ENCODE data around the gene KLHDC1.
"Not testable (repeated sequence)": the region's sequence is repeated elsewhere in the genome, so short reads cannot be mapped to it uniquely, and the experiment has no call there.

Gene KLHDC1

DNA sequence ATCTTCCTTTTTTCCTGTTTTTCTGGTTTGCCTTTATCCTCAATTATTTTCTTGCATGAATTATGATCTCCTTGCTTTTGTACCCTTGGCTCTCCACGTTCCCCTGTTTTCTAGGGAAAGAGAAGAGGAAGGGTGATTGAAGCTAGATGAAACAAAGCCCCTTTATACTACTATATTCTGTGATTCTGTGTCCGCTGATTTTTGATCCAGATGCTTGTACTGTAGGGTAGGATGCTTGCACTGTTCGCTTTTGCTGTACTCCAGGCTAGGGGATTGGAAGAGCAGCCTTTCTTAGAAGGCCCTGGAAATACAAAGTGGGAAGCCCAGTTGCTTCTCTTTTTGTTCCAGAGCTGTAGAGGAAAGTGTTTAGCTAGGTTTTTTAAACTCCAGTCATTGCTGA, 40.0 kb downstream of the KLHDC1 start:
- DNase-seq: no peak

DNA sequence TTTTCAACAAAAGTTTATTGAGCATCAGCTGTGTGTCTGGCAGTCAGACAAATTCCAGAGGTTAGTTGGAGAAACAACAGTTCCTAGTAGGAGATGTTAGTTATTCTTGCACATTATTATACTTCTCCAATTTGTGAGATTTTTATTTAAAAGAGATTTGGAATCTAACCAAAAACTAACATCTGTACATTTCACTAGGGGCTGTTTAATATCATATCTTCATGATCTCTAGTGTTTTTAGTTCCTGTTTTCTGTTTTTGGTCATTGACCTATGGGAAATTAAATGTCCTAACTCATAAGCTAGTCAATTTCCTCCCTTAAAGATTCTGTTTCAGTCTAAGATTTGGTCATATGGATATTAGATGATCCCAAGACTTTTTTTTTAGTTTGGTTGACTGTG, 40.9 kb downstream of the KLHDC1 start:
- no peak for DNase-seq

DNA sequence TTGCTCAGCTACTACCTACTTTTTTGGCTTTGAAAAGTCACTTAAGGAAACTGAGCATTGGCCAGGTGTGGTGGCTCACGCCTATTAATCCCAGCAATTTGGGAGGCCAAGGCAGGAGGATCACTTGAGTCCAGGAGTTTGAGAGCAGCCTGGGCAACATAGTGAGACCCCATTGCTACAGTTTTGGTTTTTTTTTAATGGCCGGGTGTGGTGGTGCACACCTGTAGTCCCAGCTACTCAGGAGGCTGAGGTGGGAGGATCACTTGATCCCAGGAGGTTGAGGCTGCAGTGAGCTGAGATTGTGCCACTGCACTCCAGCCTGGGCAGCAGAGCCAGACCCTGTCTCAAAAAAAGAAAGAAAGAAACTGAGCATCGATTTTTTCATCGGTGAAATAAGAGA, 42.7 kb downstream of the KLHDC1 start:
- DNase-seq: not testable (repeated sequence)

DNA sequence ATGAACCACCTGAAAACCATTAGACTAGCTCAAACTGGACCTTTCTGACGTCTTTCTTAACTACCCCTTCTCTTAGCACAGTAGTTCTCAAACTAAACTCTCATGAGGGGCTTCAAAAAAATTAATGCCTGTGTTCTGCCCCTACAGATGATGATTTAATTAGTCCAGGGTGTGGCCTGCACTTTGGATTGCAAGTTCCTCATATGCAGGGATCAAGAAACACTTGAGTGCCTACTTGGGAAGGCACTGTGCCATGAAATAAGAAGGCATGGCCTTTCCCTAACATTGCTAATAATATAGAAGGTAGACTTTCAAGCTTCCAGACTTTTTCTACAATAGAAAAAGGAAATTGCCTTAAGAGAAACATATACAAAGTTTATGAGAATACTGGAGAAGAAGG, 52.3 kb downstream of the KLHDC1 start:
- DNase-seq: no peak

DNA sequence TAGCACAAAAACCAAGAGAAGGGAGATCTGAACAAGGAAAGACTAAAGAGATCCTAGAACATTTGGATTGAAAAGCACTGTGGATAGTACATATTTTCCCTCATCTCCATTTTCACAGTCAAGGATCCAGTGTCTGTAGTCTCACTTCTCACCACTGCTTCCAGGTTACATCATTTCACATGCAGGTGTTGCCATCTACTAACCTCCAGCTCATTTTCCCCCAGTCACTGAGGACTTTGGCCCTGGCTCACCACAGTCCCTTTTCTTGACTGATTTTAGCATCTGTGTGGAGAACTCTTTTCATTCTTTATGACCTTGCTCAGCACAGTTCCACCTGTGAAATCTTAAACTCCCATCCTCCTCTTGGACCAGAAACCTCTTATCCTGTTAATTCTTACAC, 53.6 kb downstream of the KLHDC1 start:
- not testable (repeated sequence) for DNase-seq

DNA sequence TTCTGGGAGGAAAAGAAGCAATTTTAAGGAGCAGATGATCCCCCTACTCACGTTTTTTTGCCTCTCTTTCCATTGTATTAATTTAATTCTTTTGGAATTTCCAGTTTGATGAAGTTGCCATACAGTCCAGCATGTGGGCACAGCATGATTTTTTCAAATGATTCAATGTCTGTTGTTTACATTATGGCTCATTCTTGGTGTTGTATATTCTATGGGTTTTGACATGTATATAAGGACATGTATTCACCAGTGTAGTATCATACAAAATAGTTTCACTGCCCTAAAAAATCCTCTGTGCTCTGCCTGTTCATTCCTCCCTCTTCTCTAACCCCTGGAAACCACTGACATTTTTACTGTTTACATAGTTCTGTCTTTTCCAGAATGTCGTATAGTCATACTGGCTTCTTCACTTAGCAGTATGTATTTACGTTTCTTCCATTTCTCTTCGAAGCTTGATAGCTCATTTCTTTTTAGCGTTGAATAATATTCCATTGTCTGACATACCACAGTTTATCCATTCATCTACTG, 61.7 kb downstream of the KLHDC1 start:
- no peak for DNase-seq

DNA sequence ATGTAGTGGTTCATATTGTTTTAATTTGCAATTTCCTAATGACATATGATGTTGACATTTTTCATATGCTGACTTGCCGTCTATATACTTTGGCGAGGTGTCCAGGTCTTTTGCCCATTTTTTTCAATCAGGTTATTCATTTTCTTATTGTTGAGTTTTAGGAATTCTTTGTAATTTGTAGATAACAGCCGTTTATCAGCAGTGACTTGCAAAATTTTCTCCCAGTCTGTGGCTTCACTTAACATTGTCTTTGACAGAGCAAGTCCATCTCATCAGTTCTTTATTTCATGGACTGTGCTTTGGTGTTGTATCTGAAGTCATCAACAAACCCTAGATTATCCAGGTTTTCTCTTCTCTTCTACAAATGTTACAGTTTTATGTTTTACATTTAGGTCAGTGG, 62.5 kb downstream of the KLHDC1 start:
- DNase-seq: no peak

DNA sequence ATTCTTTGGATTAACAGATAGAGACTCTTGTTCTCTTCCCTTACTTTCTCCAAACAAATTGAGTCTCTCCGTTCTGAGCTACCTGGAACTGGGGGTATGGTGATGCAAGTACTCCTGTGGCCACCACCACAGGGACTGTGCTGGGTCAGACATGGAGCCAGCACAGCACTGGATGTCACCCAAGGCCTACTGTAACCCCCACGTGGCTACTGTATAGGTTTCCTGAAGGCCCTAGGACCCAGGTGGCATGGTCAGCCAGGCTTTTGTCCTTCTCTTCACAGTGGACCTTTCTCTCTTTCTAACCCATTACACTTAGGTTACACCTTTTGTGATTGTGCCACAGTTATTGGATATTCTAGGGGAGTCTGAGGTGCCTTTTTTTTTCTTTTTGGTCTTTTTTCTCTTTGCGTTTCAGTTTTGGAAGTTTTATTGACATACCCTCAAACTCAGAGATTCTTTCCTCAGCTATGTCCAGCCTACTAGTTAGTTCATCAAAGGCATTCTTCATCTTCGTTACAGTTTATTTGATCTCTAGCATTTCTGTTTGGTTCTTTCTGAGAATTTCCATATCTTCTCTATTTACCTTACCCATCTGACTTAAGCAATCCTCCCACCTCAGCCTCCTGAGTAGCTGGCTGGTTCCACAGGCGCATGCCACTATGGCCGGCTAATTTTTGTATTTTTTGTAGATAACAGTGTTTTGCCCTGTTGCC, 69.1 kb downstream of the KLHDC1 start:
- DNase-seq: no peak

DNA sequence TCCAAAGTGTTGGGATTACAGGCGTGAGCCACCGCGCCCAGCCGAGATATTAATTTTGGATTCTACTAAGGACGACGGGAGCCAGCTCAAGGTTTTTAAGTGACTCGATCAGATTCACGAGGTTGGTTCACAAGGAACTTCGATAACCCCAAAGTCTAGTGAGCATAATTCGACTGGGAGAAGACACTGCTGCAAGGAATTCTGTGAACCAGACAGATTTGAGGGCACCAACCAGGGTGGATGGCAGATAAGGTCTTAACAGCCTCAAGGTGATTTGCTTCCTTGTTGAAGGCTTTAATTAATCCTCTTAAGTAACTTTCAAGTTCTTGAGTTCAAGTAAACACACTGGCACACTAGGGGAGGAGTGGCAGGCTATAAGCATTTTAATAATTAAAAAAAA, 73.9 kb downstream of the KLHDC1 start:
- DNase-seq: no peak

DNA sequence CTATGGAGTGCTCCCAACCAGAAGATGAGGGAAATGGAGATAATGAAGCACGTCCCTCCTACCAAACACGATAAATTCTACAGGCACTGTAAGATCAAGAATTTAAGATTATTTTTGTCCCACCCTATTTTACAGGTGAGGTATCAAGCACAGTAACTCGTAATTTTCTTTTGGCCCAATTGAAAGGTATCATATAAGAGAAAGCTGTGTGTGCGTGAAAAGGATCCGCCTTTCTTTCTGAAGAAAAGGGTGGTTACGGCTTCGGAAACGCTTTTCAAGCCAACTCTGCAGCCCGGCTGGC, 74.3 kb downstream of the KLHDC1 start:
- DNase-seq: no peak

DNA sequence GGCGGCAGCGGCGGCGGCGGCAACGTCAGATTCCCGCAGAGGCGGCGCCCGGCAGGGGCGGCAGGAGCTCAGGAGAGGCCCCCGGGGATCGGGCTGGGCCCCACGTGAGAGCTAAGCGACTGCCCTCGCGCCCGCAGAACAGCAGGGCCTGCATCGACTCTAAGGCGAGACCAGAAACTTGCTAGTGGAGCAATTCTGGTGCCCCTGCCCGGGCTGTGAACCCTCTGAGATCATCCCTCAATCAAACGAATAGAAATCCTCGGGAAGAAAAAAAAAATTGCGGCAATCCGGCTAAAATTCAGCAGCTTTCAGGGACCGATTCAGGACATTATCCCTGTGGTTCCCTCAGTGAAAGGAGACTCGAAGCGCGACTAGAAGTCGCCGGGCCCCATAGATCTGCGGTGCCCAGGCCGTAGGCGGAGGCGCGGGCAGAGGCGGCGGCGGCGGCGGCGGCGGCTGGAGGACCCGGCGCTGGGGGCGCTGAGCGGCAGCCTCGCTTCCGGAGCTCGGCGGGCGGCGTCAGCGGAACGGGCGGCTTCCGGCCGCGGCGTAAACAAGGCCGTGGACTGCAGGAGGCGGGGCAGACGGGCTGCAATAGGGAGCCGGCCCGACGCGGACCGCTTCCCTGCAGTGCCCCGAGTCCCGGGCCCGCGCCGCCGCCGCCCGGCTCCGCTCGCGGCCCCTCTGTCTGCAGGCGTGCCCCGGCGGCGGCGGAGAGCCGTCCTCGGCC, 74.8 kb downstream of the KLHDC1 start, which contains the start of gene KLHDC2:
KLHDC2 (plus strand) TSS at position 583 of the 730 bp plus-strand sequence. CDS start 316 bp downstream, outside the sequence.
- DNase-seq: peak; percentile 90

DNA sequence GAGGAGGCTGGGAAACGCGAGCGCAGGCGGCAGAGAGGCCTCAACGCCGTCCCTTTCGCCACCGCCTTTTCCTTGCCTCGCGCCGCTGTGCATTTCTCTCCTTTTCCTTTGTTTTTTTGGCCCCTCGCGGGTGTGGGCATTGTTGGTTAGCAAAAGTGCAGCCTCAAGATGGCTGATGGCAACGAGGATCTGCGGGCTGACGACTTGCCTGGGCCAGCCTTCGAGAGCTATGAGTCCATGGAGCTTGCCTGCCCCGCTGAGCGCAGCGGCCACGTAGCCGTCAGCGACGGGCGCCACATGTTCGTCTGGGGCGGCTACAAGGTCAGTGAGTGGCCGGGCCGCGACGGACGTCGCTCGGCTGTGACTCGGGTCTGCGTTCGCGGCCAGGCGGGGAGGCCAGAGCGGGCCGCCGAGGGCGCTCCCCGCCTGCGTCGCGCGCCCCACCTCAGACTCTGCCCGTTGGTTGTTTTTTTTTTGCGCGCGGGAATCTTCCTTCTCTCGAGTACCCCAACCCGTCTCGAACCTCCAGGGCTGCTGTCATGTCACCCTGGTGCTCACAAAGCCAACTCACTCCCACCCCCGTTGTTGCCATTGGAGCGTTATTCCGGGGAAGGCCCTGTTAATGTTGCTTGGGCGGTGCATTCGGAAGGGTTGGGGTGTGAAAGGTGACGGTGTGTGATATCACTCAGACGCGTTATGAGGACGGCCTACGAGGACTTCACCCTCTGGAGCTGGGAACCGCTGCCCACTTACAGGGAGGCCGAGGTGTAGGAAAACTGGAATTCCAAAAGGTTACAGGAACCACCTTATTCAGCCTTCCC, 75.6 kb downstream of the KLHDC1 start:
- DNase-seq: peak; percentile 77

DNA sequence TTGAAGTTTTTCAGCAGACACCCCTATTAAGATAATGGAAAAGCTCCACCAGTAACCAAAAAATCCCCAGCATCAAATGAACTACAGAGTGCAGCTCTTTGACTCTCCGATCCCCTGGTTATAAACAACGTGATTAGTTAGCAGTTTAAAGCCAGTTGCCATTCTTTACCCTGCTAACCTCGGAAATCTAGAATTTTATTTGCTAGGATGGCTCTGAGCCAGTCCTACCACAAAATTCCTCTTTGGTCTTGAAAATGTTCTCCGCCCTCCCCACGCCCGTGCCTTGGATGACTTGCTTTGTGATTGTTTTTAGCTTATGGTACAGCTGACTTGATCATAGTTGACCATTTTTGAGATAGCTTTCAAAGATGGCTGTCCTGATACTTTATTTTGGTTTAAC, 76.3 kb downstream of the KLHDC1 start:
- no peak for DNase-seq

DNA sequence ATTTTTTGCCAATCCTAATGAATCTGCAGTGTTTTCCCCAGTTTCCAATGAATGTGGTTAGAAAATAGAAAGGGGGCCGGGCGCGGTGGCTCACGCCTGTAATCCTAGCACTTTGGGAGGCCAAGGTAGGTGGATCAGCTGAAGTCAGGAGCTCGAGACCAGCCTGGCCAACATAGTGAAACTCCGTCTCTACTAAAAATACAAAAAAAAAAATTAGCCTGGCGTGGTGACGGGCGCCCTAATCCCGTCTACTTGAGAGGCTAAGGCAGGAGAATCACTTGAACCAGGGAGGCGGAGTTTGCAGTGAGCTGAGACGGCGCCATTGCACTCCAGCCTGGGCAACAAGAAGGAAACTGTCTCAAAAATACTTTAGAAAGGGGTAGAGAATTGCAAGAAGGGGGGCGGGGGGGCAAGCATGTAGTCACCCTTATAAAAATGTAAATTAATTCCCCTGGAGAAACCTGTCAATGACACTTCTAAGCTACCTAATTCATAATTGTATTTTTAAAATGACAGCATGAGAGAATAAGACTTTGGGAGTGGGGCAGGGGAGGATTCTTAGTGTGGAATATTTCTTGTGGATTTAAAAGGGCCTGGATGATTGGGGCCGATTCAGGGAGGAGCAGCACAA, 76.8 kb downstream of the KLHDC1 start:
- no peak for DNase-seq

DNA sequence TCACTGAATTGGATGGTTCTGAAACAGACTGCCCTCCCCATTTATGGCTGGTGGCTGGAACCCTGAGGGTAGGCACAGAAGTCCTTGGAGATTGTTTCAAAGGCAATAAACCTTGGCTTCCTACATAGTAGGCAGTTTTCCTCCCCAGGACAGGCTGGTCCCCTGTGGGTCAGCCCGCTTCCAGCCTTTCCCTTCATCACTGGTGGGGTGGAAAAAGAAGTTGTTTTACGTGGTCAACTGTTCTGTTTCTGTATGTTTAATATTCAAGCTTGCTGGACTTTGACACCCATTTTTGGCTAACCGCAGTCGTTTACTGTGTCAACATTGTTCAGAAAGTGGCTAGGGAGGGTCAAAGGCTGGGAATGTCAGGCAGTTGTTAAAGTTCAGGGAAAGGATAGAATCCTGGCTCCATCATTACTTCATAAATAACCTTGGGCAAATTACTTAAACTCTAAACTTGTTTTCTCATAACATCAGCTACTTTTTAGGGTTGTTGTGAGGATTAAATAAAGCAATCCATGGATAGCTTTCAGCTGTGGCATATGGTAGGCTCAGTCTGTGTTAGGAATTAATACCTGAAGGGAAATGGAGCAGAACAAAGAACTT, 77.4 kb downstream of the KLHDC1 start:
- DNase-seq: no peak

DNA sequence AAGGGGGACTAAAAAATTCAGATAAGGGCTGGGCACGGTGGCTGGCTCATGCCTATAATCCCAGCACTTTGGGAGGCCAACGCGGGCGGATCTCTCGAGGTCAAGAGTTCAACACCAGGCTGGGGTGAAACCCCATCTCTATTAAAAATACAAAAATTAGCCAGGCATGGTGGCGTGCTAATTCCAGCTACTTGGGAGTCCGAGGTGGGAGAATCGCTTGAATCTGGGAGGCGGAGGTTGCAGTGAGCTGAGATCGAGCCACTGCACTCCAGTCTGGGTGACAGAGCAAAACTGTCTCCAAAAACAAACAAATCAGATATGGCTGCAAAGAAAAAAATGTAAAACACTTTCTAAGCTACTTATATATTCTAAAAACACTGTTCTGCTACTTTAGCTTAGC, 78.8 kb downstream of the KLHDC1 start:
- DNase-seq: not testable (repeated sequence)

DNA sequence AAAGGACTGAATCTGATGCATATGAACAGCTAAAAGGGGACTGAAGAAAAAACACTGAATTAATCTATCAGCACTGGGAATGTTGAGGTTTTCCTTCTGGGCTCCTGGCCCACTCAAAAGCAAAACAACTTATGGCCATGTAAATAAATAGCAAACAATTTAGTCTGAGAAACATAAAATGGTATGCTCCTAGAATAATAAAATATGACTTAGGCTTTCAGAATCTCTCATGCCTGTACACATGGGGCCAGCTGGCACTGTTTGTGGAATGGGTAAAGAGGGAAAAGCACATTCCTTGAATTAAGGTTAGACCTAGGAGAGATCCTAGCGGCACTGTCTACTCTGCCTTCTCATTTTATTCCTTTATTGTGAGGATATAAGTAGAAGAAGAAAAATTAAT, 81.2 kb downstream of the KLHDC1 start:
- DNase-seq: no peak

DNA sequence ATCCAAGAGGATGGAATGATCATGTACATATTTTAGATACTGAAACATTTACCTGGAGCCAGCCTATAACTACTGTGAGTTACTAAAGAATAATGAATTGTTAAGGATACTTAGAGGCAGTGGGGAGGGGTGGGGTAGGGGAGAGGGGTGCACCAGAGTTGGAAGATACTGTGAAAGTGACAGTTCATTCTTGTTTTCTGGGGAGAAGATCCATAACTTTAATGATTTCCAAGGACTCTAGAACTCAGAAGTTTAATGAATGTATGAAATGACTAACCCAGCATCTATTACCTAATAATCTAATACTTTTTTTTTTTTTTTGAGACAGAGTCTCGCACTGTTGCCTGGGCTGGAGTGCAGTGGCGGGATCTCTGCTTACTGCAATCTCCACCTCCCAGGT, 85.5 kb downstream of the KLHDC1 start:
- DNase-seq: no peak

DNA sequence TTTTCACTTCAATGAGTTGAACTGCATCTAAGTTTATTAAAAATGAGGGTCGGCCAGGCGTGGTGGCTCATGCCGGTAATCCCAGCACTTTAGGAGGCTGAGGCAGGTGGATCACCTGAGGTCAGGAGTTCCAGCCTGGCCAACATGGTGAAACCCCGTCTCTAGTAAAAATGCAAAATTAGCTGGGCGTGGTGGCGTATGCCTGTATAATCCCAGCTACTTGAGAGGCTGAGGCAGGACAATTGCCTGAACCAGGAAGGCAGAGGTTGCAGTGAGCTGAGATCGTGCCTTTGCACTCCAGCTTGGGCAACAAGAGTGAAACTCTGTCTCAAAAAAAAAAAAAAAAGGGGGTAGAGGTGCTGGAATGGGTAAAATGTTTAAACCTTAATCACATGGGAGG, 88.1 kb downstream of the KLHDC1 start:
- not testable (repeated sequence) for DNase-seq

DNA sequence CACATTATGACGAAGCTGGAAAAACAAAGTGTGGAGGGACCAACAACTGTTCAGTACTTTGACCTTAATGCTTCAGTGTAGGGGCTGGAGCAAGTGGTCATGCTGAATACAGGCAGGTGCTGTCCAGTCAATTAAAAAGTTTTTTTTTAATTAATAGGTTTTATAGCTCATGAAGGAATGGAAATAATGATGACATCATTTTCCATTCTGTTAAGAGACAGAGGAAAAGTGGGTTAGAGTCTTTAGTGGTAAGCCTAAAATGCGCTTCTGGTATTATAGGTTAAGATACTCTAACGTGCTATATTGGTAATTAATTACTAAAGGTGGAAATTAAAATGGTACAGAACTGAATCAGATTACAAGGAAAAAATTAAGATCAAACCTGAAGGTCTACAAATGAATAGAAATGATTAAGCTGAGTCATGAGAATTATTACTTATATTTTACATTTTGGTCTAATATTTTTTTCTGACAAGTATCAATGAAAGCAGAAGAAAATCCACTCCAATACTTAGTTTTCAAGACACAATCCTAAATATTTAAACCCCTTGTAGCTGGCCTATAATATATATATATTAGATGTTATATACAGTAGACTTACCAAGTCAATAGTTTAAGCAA, 90.6 kb downstream of the KLHDC1 start:
- no peak for DNase-seq

DNA sequence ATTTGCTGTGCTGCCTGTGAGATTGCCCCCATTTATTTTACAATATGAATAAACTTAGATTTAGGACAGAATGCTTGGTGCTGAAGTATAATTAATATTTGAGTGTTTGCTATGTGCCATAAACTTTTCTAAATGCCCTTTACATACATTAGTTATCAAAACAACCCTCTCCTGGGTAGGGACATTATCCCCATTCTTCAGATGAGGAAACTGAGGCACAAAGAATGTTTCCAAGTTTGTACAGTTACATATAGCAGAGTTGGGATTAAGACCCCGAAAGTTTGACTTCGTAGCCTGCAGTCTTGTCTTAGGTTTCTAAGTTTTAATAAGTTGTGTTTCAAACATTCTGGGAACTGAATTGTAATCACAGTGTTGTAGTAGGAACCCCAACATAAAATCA, 93.4 kb downstream of the KLHDC1 start:
- DNase-seq: no peak

DNA sequence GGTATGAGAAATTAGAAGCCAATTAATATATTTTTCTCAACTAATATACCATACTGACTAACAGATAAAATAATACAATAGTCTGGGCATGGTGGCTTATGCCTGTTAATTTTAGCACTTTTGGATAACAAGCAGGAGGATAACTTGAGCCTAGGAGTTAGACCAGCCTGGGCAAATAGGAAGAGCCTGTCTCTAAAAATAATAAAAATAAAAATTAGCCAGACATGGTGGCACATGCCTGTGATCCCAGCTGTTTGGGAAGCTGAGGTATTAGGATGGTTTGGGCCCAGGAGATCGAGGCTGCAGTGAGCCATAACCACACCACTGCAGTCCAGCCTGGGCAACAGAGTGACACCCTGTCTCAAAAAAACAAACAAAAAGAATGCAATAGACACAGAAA, 99.7 kb downstream of the KLHDC1 start:
- no peak for DNase-seq

All from activated naive CD4-positive, alpha-beta T cell treated with anti-CD3 and anti-CD28 coated beads, Interleukin-2, amount 50 U/mL, for 16 hours (primary cell).